Activated CD4-positive, alpha-beta T cell treated with anti-CD3 and anti-CD28 coated beads, Interleukin-2, amount 10 ng/mL, durations not matched to agents 7 days and 5 days (primary cell): ENCODE results near the gene AFF1. TPM values are rescaled to one million over a fixed set of nuclear protein-coding genes. Genes with fewer than 3 reads are reported as not detected.

Source experiments
- CTCF ChIA-PET: fragments of 350-600 bp; sonication (Branson Sonifier 250); formaldehyde crosslinking; loops from one replicate; lab custom pipeline; 2021; ENCODE audit warnings: antibody characterized with exemption; lab: Charles Lee
- POLR2A ChIA-PET: fragments of 350-600 bp; sonication (Branson Sonifier 250); formaldehyde crosslinking; loops from one replicate; lab custom pipeline; 2021; ENCODE audit warnings: antibody characterized with exemption; lab: Charles Lee
- DNase-seq: peaks from one replicate; pipeline ENCODE4 v3.0.0-alpha.2; 2020
- H3K27ac Mint-ChIP-seq: one replicate; pipeline ENCODE4 v1.8.0; 2021; ENCODE audit warnings: mild to moderate bottlenecking, moderate library complexity, mixed read lengths
- H3K27me3 Mint-ChIP-seq: one replicate; pipeline ENCODE4 v1.8.0; 2021; ENCODE audit warnings: mixed read lengths
- H3K36me3 Mint-ChIP-seq: one replicate; pipeline ENCODE4 v1.8.0; 2021; ENCODE audit warnings: low read depth, mixed read lengths
- H3K4me1 Mint-ChIP-seq: one replicate; pipeline ENCODE4 v1.8.0; 2021; ENCODE audit warnings: mixed read lengths
- H3K4me3 Mint-ChIP-seq: one replicate; pipeline ENCODE4 v1.8.0; 2021; ENCODE audit warnings: mild to moderate bottlenecking, moderate library complexity, mixed read lengths
- H3K9me3 Mint-ChIP-seq: one replicate; pipeline ENCODE4 v1.8.0; 2021; ENCODE audit warnings: mixed read lengths
- total RNA-seq, 2 experiments: library from RNA; stranded (reverse); gene quantifications; one replicate each; pipeline ENCODE4 v1.2.3, GENCODE V29; 2021

AFF1 gene
- total RNA-seq, 2 experiments from 2014 or later = 71.4 to 74.5 TPM

GRCh38 chr4:87171944-87172343 lies 237.1 kb downstream of the AFF1 start:
- no peak for DNase-seq
- Mint-ChIP-seq H3K27ac (no peak overlapping the region), H3K4me1 (no peaks in the 10 kb centered on the region), H3K4me3 (no peak overlapping the region), H3K36me3 (peaks cover 7% of the 10 kb centered on the region), H3K9me3 (no peaks in the 10 kb centered on the region), H3K27me3 (no peaks in the 10 kb centered on the region)
- POLR2A ChIA-PET = no interaction called here
- CTCF ChIA-PET = no interaction called here

GRCh38 chr4:87174672-87175071 lies 239.9 kb downstream of the AFF1 start:
- H3K9me3 Mint-ChIP-seq = no peaks in the 10 kb centered on the region
- POLR2A ChIA-PET = no interaction called here
- peaks cover 4% of the 10 kb centered on the region for H3K36me3 Mint-ChIP-seq
- no peaks in the 10 kb centered on the region for H3K4me1 Mint-ChIP-seq
- DNase-seq = no peak
- H3K4me3 Mint-ChIP-seq = no peak overlapping the region
- H3K27me3 Mint-ChIP-seq = no peaks in the 10 kb centered on the region
- no peak overlapping the region for H3K27ac Mint-ChIP-seq
- CTCF ChIA-PET = no interaction called here

- Mint-ChIP-seq H3K27ac (no peak overlapping the region), H3K4me1 (no peaks in the 10 kb centered on the region), H3K9me3 (no peaks in the 10 kb centered on the region), H3K27me3 (no peaks in the 10 kb centered on the region), H3K36me3 (peaks cover 2% of the 10 kb centered on the region), H3K4me3 (no peak overlapping the region)
- ChIA-PET POLR2A (no interaction called here), CTCF (no interaction called here)
- no peak for DNase-seq
Measured at GRCh38 chr4:87179751-87180150, 244.9 kb downstream of the AFF1 start.

GRCh38 chr4:87180767-87181166 lies 246.0 kb downstream of the AFF1 start:
- Mint-ChIP-seq H3K9me3 (no peaks in the 10 kb centered on the region), H3K4me1 (no peaks in the 10 kb centered on the region), H3K36me3 (peaks cover 2% of the 10 kb centered on the region), H3K27ac (no peak overlapping the region), H3K27me3 (no peaks in the 10 kb centered on the region), H3K4me3 (no peak overlapping the region)
- POLR2A ChIA-PET = no interaction called here
- CTCF ChIA-PET = interaction anchor here (0.6 to 1.0 kb wide), 4 partner anchors 17 to 1290 kb away, joined by 3 to 4 read pairs (median 4); no protein-coding TSS in a partner anchor
- no peak for DNase-seq

GRCh38 chr4:87185146-87185870 lies 250.5 kb downstream of the AFF1 start:
- Mint-ChIP-seq H3K36me3 (no peaks in the 10 kb centered on the region), H3K27me3 (no peaks in the 10 kb centered on the region), H3K4me1 (no peaks in the 10 kb centered on the region), H3K9me3 (no peaks in the 10 kb centered on the region), H3K4me3 (no peak overlapping the region), H3K27ac (no peak overlapping the region)
- ChIA-PET POLR2A (no interaction called here), CTCF (no interaction called here)
- no peak for DNase-seq

GRCh38 chr4:87188048-87188447 lies 253.2 kb downstream of the AFF1 start:
- DNase-seq = no peak
- Mint-ChIP-seq H3K27me3 (no peaks in the 10 kb centered on the region), H3K36me3 (peaks cover 3% of the 10 kb centered on the region), H3K4me1 (no peaks in the 10 kb centered on the region), H3K4me3 (no peak overlapping the region), H3K9me3 (no peaks in the 10 kb centered on the region), H3K27ac (no peak overlapping the region)
- ChIA-PET CTCF (no interaction called here), POLR2A (no interaction called here)

GRCh38 chr4:87188932-87189331 lies 254.1 kb downstream of the AFF1 start:
- POLR2A ChIA-PET = no interaction called here

More at GRCh38 chr4:87188932-87189331, 254.1 kb downstream of the AFF1 start:
- H3K36me3 Mint-ChIP-seq = peaks cover 3% of the 10 kb centered on the region
- DNase-seq = no peak
- no peaks in the 10 kb centered on the region for H3K4me1 Mint-ChIP-seq
- H3K9me3 Mint-ChIP-seq = no peaks in the 10 kb centered on the region
- H3K27me3 Mint-ChIP-seq = no peaks in the 10 kb centered on the region
- no peak overlapping the region for H3K4me3 Mint-ChIP-seq
- CTCF ChIA-PET = no interaction called here
- no peak overlapping the region for H3K27ac Mint-ChIP-seq

Other genes starting within 250 kb of the AFF1 start
- not detected for gene SLC10A6, start 85.6 kb upstream of the AFF1 start, total RNA-seq
- gene C4orf36, start 42.6 kb upstream of the AFF1 start, total RNA-seq = not detected